Endothelial cell of umbilical vein (primary cell): ENCODE measurements around the gene ABCC5. TPM values are rescaled to one million over a fixed set of nuclear protein-coding genes. Genes with fewer than 3 reads are reported as not detected.

Source experiments
- BruUV-seq: library from RNA; stranded (reverse); fragments of 400-500 nt; replicated peaks from 2 replicates; lab custom pipeline; 2021; lab: Mats Ljungman, UMichigan
- CTCF ChIA-PET: fragments of 300-600, 350-600 bp; sonication (Branson Sonifier 250); formaldehyde crosslinking; loops from one replicate; lab custom pipeline; 2021; ENCODE audit warnings: antibody characterized with exemption, inconsistent platforms; lab: Charles Lee
- POLR2A ChIA-PET: fragments of 300-600, 350-600 bp; sonication (Branson Sonifier 250); formaldehyde crosslinking; loops from one replicate; lab custom pipeline; 2021; ENCODE audit warnings: antibody characterized with exemption, inconsistent platforms; lab: Charles Lee
- DNase-seq: peaks from one replicate; pipeline ENCODE4 v3.0.0-alpha.2; 2011; ENCODE audit warnings: low read depth, low spot score
- FAIRE-seq: peaks from 2 replicates; lab custom pipeline; 2011; peaks lifted over from hg19 to GRCh38; lab: Jason Lieb, UNC
- H2AFZ ChIP-seq: 2 replicates; pipeline ENCODE4 v1.6.0; 2012; ENCODE audit warnings: low read depth, low read length, control low read depth, inconsistent platforms
- H3K27ac ChIP-seq: 2 replicates; pipeline ENCODE4 v1.5.1; 2011; ENCODE audit warnings: low read depth, mild to moderate bottlenecking, control low read depth, low read length, moderate library complexity; ENCODE audit not compliant: insufficient read depth
- H3K27me3 ChIP-seq, 2 experiments: 2 replicates each; pipeline versions ENCODE4 v1.6.0 to v1.6.1; 2011; ENCODE audit warnings: low read length in 2 of 2, mixed read lengths in 1 of 2; ENCODE audit not compliant: control insufficient read depth in 2 of 2, insufficient read depth in 2 of 2
- H3K36me3 ChIP-seq, 2 experiments: 2 replicates in 1 of 2; 3 replicates in 1 of 2; pipeline ENCODE4 v1.5.1; 2011; ENCODE audit warnings: low read length in 2 of 2, mild to moderate bottlenecking in 1 of 2, moderate library complexity in 1 of 2; ENCODE audit not compliant: control insufficient read depth in 2 of 2, insufficient read depth in 2 of 2; ENCODE audit errors: extremely low read depth in 1 of 2
- H3K4me1 ChIP-seq: 3 replicates; pipeline ENCODE4 v1.5.1; 2011; ENCODE audit warnings: mild to moderate bottlenecking, low read length; ENCODE audit not compliant: control insufficient read depth, insufficient read depth; ENCODE audit errors: extremely low read depth
- H3K4me2 ChIP-seq: 2 replicates; pipeline ENCODE4 v1.6.1; 2011; ENCODE audit warnings: low read length, control low read depth, mixed read lengths; ENCODE audit not compliant: insufficient read depth
- H3K4me3 ChIP-seq, 3 experiments: fragments of 200-600 bp in 1 of 3; sonication (generic), shearing (Covaris generic) in 1 of 3; replicated peaks in 1 of 3; 2 replicates each; pipeline ENCODE4 v1.5.1; 2011 to 2016; ENCODE audit warnings: control low read depth in 3 of 3, low read length in 3 of 3, mild to moderate bottlenecking in 2 of 3, inconsistent platforms in 1 of 3, low read depth in 1 of 3, moderate library complexity in 1 of 3; ENCODE audit not compliant: insufficient read depth in 1 of 3
- H3K79me2 ChIP-seq: 2 replicates; pipeline ENCODE4 v1.6.0; 2012; ENCODE audit warnings: low read length, inconsistent platforms; ENCODE audit not compliant: control insufficient read depth, insufficient read depth
- H3K9ac ChIP-seq: replicated peaks from 2 replicates; pipeline ENCODE3; 2011; ENCODE audit warnings: low read length, control low read depth; ENCODE audit not compliant: insufficient read depth; ENCODE audit errors: extremely low read depth
- H3K9me1 ChIP-seq: replicated peaks from 3 replicates; pipeline ENCODE4 v1.6.0; 2011; ENCODE audit warnings: mild to moderate bottlenecking, low read length; ENCODE audit not compliant: control insufficient read depth, insufficient read depth; ENCODE audit errors: extremely low read depth
- H3K9me3 ChIP-seq: replicated peaks from 2 replicates; pipeline ENCODE4 v1.5.1; 2012; ENCODE audit warnings: low read length, inconsistent platforms; ENCODE audit not compliant: control insufficient read depth, insufficient read depth
- H4K20me1 ChIP-seq: replicated peaks from 2 replicates; pipeline ENCODE3; 2011; ENCODE audit warnings: mild to moderate bottlenecking, low read length; ENCODE audit not compliant: control insufficient read depth, insufficient read depth; ENCODE audit errors: extremely low read depth
- CTCF ChIP-seq, 2 donors: IDR thresholded peaks; 1 replicate in 1 of 2; 2 replicates in 1 of 2; pipeline ENCODE4 v1.5.1; 2011; ENCODE audit warnings: low read length in 2 of 2, mild to moderate bottlenecking in 2 of 2, moderate library complexity in 2 of 2, control low read depth in 1 of 2, inconsistent platforms in 1 of 2, low read depth in 1 of 2; ENCODE audit not compliant: insufficient read depth in 1 of 2; ENCODE audit errors: extremely low read depth in 1 of 2
- EZH2 ChIP-seq: IDR thresholded peaks from 2 replicates; pipeline ENCODE4 v1.6.1; 2012; ENCODE audit warnings: borderline replicate concordance, low read depth, mild to moderate bottlenecking, moderate library complexity, low read length, inconsistent platforms; ENCODE audit not compliant: severe bottlenecking
- FOS ChIP-seq: IDR thresholded peaks from 2 replicates; pipeline ENCODE4 v1.6.1; 2011; ENCODE audit warnings: mild to moderate bottlenecking, low read length, moderate library complexity, borderline replicate concordance; ENCODE audit not compliant: insufficient read depth
- GATA2 ChIP-seq: IDR thresholded peaks from 2 replicates; pipeline ENCODE4 v1.7.0; 2011; ENCODE audit warnings: low read depth, mild to moderate bottlenecking, moderate library complexity, mixed read lengths, low read length; ENCODE audit not compliant: insufficient read length, insufficient read depth
- JUN ChIP-seq: IDR thresholded peaks from 2 replicates; pipeline ENCODE4 v1.6.1; 2011; ENCODE audit warnings: borderline replicate concordance, low read depth; ENCODE audit not compliant: insufficient read length, insufficient read depth
- MAX ChIP-seq: IDR thresholded peaks from 2 replicates; pipeline ENCODE4 v1.6.1; 2011; ENCODE audit not compliant: insufficient read depth, insufficient read length
- MYC ChIP-seq: IDR thresholded peaks from one replicate; pipeline ENCODE4 v1.6.1; 2011; ENCODE audit warnings: mild to moderate bottlenecking, low read depth, low read length
- POLR2A ChIP-seq: IDR thresholded peaks from 2 replicates; pipeline ENCODE4 v1.6.1; 2012; ENCODE audit warnings: low read depth, mild to moderate bottlenecking, control low read depth, low read length
- POLR2AphosphoS5 ChIP-seq: IDR thresholded peaks from 2 replicates; pipeline ENCODE4 v1.6.1; 2012; ENCODE audit warnings: low read depth, mild to moderate bottlenecking, control low read depth, low read length, moderate library complexity; ENCODE audit not compliant: insufficient read depth
- dilution Hi-C: fragments of 300-500 bp; cut with MboI; formaldehyde crosslinking; loops from one replicate; pipeline ENCODE4 v1.15.0; 2019; ENCODE audit warnings: low sequenced_read_pairs; ENCODE audit not compliant: extremely low pct_ligation_motif_present
- intact Hi-C: fragments of 100-400 bp; cut with micrococcal nuclease; formaldehyde crosslinking; loops from one replicate; pipeline ENCODE4 v1.10.0; 2022
- polyA plus RNA-seq, 4 experiments: library from polyadenylated mRNA; depleted of rRNA in 3 of 4; stranded (reverse) in 3 of 4; unstranded in 1 of 4; fragments of >200 nt; gene quantifications; 2 replicates each; pipeline versions ENCODE4 v1.2.1 to v1.2.3, GENCODE V29; 2011 to 2012; ENCODE audit warnings: missing spikeins in 1 of 4
- total RNA-seq: library from RNA; stranded (reverse); gene quantifications from 2 replicates; pipeline ENCODE4 v1.2.3, GENCODE V29; 2021

The ABCC5 gene
- total and polyA plus RNA-seq, 2 donors (not counting 3 experiments of a cell fraction or from before 2014, with no cell fraction given): 22.5 to 24.6 TPM

DNA sequence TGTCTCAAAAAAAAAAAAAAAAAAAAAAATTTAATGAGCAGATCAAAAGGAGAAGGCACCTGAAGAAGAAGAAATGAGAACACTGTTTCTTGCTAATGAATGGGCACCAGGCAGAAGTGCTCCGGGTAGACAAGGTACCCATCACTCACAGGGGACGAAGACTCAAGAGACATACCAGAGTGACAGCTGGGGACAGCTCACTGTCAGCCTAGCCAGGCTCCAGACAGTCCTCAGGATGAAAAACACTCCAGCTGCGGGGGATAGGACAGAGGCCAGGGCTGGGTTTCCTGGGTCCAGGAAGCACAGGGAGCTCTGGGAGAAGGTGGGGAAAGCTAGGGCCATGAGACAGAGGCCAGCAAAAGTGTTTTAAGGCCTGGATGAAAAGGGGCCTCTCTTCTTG, 84.5 kb downstream of the ABCC5 start:
- Histone ChIP-seq H3K79me2 (no peaks in the 10 kb centered on the region), H3K27ac (no peak overlapping the region), H3K9me3 (no peaks in the 10 kb centered on the region), H3K27me3 (no peaks in the 10 kb centered on the region), H3K9me1 (no peaks in the 10 kb centered on the region), H3K4me1 (no peaks in the 10 kb centered on the region), H4K20me1 (no peaks in the 10 kb centered on the region), H3K4me3 (no peak overlapping the region), H2AFZ (no peak overlapping the region), H3K4me2 (no peak overlapping the region), H3K9ac (no peak overlapping the region), H3K36me3 (peaks cover 0 to 12% of the 10 kb centered on the region in 2 experiments)
- CTCF ChIA-PET: interaction anchor here (0.5 to 1.5 kb wide), 4 partner anchors 35 to 533 kb away, joined by 3 to 5 read pairs (median 3); no protein-coding TSS in a partner anchor
- intact Hi-C loops (no loop called here), dilution Hi-C loops (no loop called here)
- DNase-seq (no peak), FAIRE-seq (no peak)
- TF ChIP-seq POLR2A: no peak
- no peak for TF ChIP-seq GATA2
- no peak for TF ChIP-seq EZH2
- no peak for TF ChIP-seq CTCF (IDR thresholded peaks at IDR 0.05; ENCODE audit: extremely low read depth in 1 of 2, insufficient read depth in 1 of 2, low read depth in 1 of 2, low read length in 2 of 2)
- POLR2A ChIA-PET: no interaction called here
- no TSS peak for BruUV-seq

DNA sequence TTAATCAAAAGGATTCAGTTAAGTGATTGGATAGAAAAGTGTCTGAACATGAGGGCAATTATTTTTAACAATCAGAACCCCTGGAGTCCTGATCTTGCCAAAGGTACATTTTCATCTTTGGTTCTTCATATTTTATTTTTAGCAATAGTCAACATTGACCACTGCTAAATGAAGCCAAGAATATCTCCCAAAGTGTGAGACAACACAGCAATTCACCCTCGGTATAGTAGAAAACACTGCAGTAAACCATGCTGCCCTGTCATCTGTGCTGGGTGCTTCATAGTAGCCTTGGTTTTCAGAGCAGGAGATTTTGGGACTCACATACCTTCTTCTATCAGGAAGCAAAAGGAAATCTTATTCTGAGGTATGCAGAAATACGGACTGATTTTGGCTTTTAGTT, 85.8 kb downstream of the ABCC5 start:
- ChIA-PET POLR2A (no interaction called here), CTCF (no interaction called here)
- H3K4me1 ChIP-seq: no peaks in the 10 kb centered on the region
- FAIRE-seq (no peak), DNase-seq (no peak)
- H3K4me3 ChIP-seq: no peak overlapping the region
- H4K20me1 ChIP-seq: no peaks in the 10 kb centered on the region
- H3K9me1 ChIP-seq: no peaks in the 10 kb centered on the region
- H3K9ac ChIP-seq: no peak overlapping the region
- H3K27me3 ChIP-seq: no peaks in the 10 kb centered on the region
- H3K27ac ChIP-seq: no peak overlapping the region
- no peak overlapping the region for H3K4me2 ChIP-seq
- H3K79me2 ChIP-seq: no peaks in the 10 kb centered on the region
- no TSS peak for BruUV-seq
- intact Hi-C loops: no loop called here
- dilution Hi-C loops: no loop called here
- peaks cover 0 to 7% of the 10 kb centered on the region in 2 experiments for H3K36me3 ChIP-seq
- no peak for TF ChIP-seq POLR2A
- TF ChIP-seq POLR2AphosphoS5: no peak
- TF ChIP-seq EZH2: no peak
- TF ChIP-seq JUN: no peak
- no peak for TF ChIP-seq GATA2
- no peak for TF ChIP-seq FOS
- no peak for TF ChIP-seq MYC
- no peak for TF ChIP-seq MAX
- no peak overlapping the region for H2AFZ ChIP-seq
- H3K9me3 ChIP-seq: no peaks in the 10 kb centered on the region
